H9 (cell line): ENCODE measurements around the gene TCEAL1. TPM values are rescaled to one million over a fixed set of nuclear protein-coding genes. Genes with fewer than 3 reads are reported as not detected.

ENCODE experiments used
- DNase-seq: peaks from one replicate; pipeline ENCODE4 v3.0.0-alpha.2; 2017
- H2AFZ ChIP-seq: one replicate; pipeline ENCODE4 v1.6.1; 2013; ENCODE audit warnings: mild to moderate bottlenecking, low read length, control low read depth, moderate library complexity
- H2AK5ac ChIP-seq: 2 replicates; pipeline ENCODE4 v1.6.1; 2013; ENCODE audit warnings: low read length, control low read depth, mixed read lengths; ENCODE audit not compliant: insufficient read length
- H2BK120ac ChIP-seq: one replicate; pipeline ENCODE4 v1.6.1; 2013; ENCODE audit warnings: low read depth, mild to moderate bottlenecking, low read length, control low read depth, inconsistent platforms; ENCODE audit not compliant: poor library complexity, severe bottlenecking
- H2BK12ac ChIP-seq: 2 replicates; pipeline ENCODE4 v1.6.1; 2013; ENCODE audit warnings: low read length, control low read depth, mixed read lengths, low read depth; ENCODE audit not compliant: insufficient read length
- H2BK15ac ChIP-seq: 2 replicates; pipeline ENCODE4 v1.6.1; 2013; ENCODE audit warnings: low read depth, low read length, control low read depth
- H2BK20ac ChIP-seq: one replicate; pipeline ENCODE4 v1.6.1; 2013; ENCODE audit warnings: low read depth, mild to moderate bottlenecking, low read length, control low read depth, inconsistent platforms; ENCODE audit not compliant: poor library complexity, severe bottlenecking
- H2BK5ac ChIP-seq: 2 replicates; pipeline ENCODE4 v1.6.1; 2013; ENCODE audit warnings: low read length, control low read depth, mixed read lengths; ENCODE audit not compliant: insufficient read length
- H3K14ac ChIP-seq: 2 replicates; pipeline ENCODE4 v1.6.1; 2013; ENCODE audit warnings: low read length, control low read depth; ENCODE audit not compliant: insufficient read depth
- H3K18ac ChIP-seq: 2 replicates; pipeline ENCODE4 v1.6.1; 2013; ENCODE audit warnings: low read depth, mild to moderate bottlenecking, mixed read lengths, low read length, control low read depth; ENCODE audit not compliant: insufficient read length
- H3K23ac ChIP-seq: 2 replicates; pipeline ENCODE4 v1.6.1; 2013; ENCODE audit warnings: low read length, control low read depth, mixed read lengths, low read depth; ENCODE audit not compliant: insufficient read length
- H3K23me2 ChIP-seq: 2 replicates; pipeline ENCODE4 v1.6.1; 2013; ENCODE audit warnings: low read depth, mild to moderate bottlenecking, mixed read lengths, low read length, control low read depth; ENCODE audit not compliant: insufficient read length, poor library complexity, severe bottlenecking
- H3K27ac ChIP-seq: 2 replicates; pipeline ENCODE4 v1.5.1; 2013; ENCODE audit warnings: low read length, control low read depth, mixed read lengths, low read depth; ENCODE audit not compliant: insufficient read length
- H3K27me3 ChIP-seq: 2 replicates; pipeline ENCODE4 v1.6.1; 2013; ENCODE audit warnings: low read length, control low read depth, inconsistent platforms; ENCODE audit not compliant: insufficient read depth
- H3K4ac ChIP-seq: 2 replicates; pipeline ENCODE4 v1.6.1; 2013; ENCODE audit warnings: low read depth, mild to moderate bottlenecking, control low read depth, inconsistent platforms, low read length, moderate library complexity
- H3K4me1 ChIP-seq: 2 replicates; pipeline ENCODE4 v1.6.1; 2013; ENCODE audit warnings: low read length, control low read depth, inconsistent platforms; ENCODE audit not compliant: insufficient read depth
- H3K4me2 ChIP-seq: 2 replicates; pipeline ENCODE4 v1.6.1; 2013; ENCODE audit warnings: low read length, control low read depth, mixed read lengths; ENCODE audit not compliant: insufficient read length, insufficient read depth
- H3K56ac ChIP-seq: 2 replicates; pipeline ENCODE4 v1.6.1; 2013; ENCODE audit warnings: low read depth, mild to moderate bottlenecking, mixed read lengths, low read length, control low read depth; ENCODE audit not compliant: insufficient read length
- H3K79me1 ChIP-seq: 2 replicates; pipeline ENCODE4 v1.6.1; 2013; ENCODE audit warnings: low read depth, mild to moderate bottlenecking, moderate library complexity, low read length, control low read depth, inconsistent platforms; ENCODE audit not compliant: insufficient read depth, poor library complexity, severe bottlenecking
- H3K79me2 ChIP-seq: 2 replicates; pipeline ENCODE4 v1.6.1; 2013; ENCODE audit warnings: low read length, control low read depth, inconsistent platforms; ENCODE audit not compliant: insufficient read depth
- H3K9ac ChIP-seq: 2 replicates; pipeline ENCODE4 v1.6.1; 2013; ENCODE audit warnings: low read length, control low read depth, mixed read lengths; ENCODE audit not compliant: insufficient read length; ENCODE audit errors: extremely low read depth
- H3K9me3 ChIP-seq: one replicate; pipeline ENCODE4 v1.6.1; 2013; ENCODE audit warnings: low read depth, low read length, inconsistent platforms; ENCODE audit not compliant: control insufficient read depth
- H3T11ph ChIP-seq: one replicate; pipeline ENCODE4 v1.6.1; 2013; ENCODE audit warnings: mild to moderate bottlenecking, low read length, control low read depth, inconsistent platforms
- H4K20me1 ChIP-seq: one replicate; pipeline ENCODE4 v1.6.1; 2013; ENCODE audit not compliant: control insufficient read depth, insufficient read length, insufficient read depth
- H4K5ac ChIP-seq: 2 replicates; pipeline ENCODE4 v1.6.1; 2013; ENCODE audit warnings: low read depth, mild to moderate bottlenecking, mixed read lengths, low read length, control low read depth; ENCODE audit not compliant: insufficient read length
- H4K8ac ChIP-seq: replicated peaks from 2 replicates; pipeline ENCODE4 v1.6.1; 2013; ENCODE audit warnings: low read length, control low read depth, mixed read lengths, low read depth; ENCODE audit not compliant: insufficient read length
- H4K91ac ChIP-seq: 2 replicates; pipeline ENCODE4 v1.6.1; 2013; ENCODE audit warnings: low read depth, mild to moderate bottlenecking, moderate library complexity, mixed read lengths, low read length, control low read depth; ENCODE audit not compliant: insufficient read length
- H3K27ac Mint-ChIP-seq, 3 experiments: 2 replicates in 2 of 3; 3 replicates in 1 of 3; pipeline ENCODE4 v1.8.0; 2020 to 2021; ENCODE audit warnings: mixed read lengths in 3 of 3, mild to moderate bottlenecking in 1 of 3, moderate library complexity in 1 of 3
- H3K27me3 Mint-ChIP-seq: 2 replicates; pipeline ENCODE4 v1.8.0; 2021; ENCODE audit warnings: low read depth, mild to moderate bottlenecking, moderate library complexity, mixed read lengths
- H3K36me3 Mint-ChIP-seq, 3 experiments: 2 replicates in 2 of 3; 3 replicates in 1 of 3; pipeline ENCODE4 v1.8.0; 2020 to 2021; ENCODE audit warnings: low read depth in 3 of 3, mixed read lengths in 3 of 3; ENCODE audit not compliant: insufficient read depth in 1 of 3
- H3K4me1 Mint-ChIP-seq, 2 experiments: 2 replicates each; pipeline ENCODE4 v1.8.0; 2020; ENCODE audit warnings: mixed read lengths in 2 of 2
- H3K4me3 Mint-ChIP-seq, 2 experiments: 2 replicates in 1 of 2; 3 replicates in 1 of 2; pipeline ENCODE4 v1.8.0; 2020 to 2021; ENCODE audit warnings: mild to moderate bottlenecking in 2 of 2, mixed read lengths in 2 of 2, moderate library complexity in 1 of 2
- H3K9me3 Mint-ChIP-seq, 2 experiments: 2 replicates in 1 of 2; 3 replicates in 1 of 2; pipeline ENCODE4 v1.8.0; 2020; ENCODE audit warnings: mild to moderate bottlenecking in 2 of 2, mixed read lengths in 2 of 2, moderate library complexity in 1 of 2
- CTCF ChIP-seq: fragments of 200-600 bp; sonication (generic); conservative IDR thresholded peaks from 3 replicates; pipeline ENCODE4 v1.8.0; 2021; ENCODE audit warnings: antibody characterized with exemption, mild to moderate bottlenecking
- WGBS: extraction: QIAGEN DNeasy Blood & Tissue Kit; methylation state at CpG from one replicate; pipeline ENCODE4 v1.1.7; 2013; ENCODE audit warnings: missing lambda C conversion rate, low lambda C conversion rate, mixed read lengths; ENCODE audit not compliant: insufficient read length; ENCODE audit errors: extremely low coverage; 5-methylcytosine and 5-hydroxymethylcytosine counted together
- total RNA-seq: library from RNA; stranded (reverse); gene quantifications from 2 replicates; pipeline ENCODE4 v1.2.1, GENCODE V29; 2021

The TCEAL1 gene
- total RNA-seq, 1 experiment from 2014 or later, result 3.0 TPM

GRCh38 chrX:103666202-103667107 lies 37.7 kb downstream of the TCEAL1 start:
- no peak overlapping the region for H3K27ac Mint-ChIP-seq
- Histone ChIP-seq H2AFZ (no peak overlapping the region), H3K4me2 (no peak overlapping the region), H2AK5ac (no peak overlapping the region), H3K23ac (no peak overlapping the region), H3K9ac (no peak overlapping the region), H3K79me2 (no peaks in the 10 kb centered on the region), H3K27me3 (no peaks in the 10 kb centered on the region), H3K4ac (no peak overlapping the region), H3K23me2 (no peaks in the 10 kb centered on the region), H2BK12ac (no peak overlapping the region), H4K8ac (no peak overlapping the region), H2BK15ac (no peak overlapping the region), H3K79me1 (no peaks in the 10 kb centered on the region), H3K27ac (no peak overlapping the region), H3K4me1 (no peaks in the 10 kb centered on the region), H3K9me3 (no peaks in the 10 kb centered on the region), H3K56ac (no peak overlapping the region), H3T11ph (no peak overlapping the region), H4K20me1 (no peaks in the 10 kb centered on the region), H2BK5ac (no peak overlapping the region), H3K18ac (no peak overlapping the region), H4K91ac (no peak overlapping the region), H4K5ac (no peak overlapping the region), H2BK20ac (no peak overlapping the region), H2BK120ac (no peak overlapping the region), H3K14ac (no peak overlapping the region)
- no peaks in the 10 kb centered on the region for H3K36me3 Mint-ChIP-seq
- no CpG with 5 or more reads among the region's 3 CpGs for WGBS
- H3K4me3 Mint-ChIP-seq, result no peak overlapping the region
- TF ChIP-seq CTCF, result no peak
- peaks cover 2% of the 10 kb centered on the region; the same call in 1 of the 2 replicates for H3K27me3 Mint-ChIP-seq
- H3K4me1 Mint-ChIP-seq, result peaks cover 9 to 14% of the 10 kb centered on the region in 2 experiments; a peak in 3 of 4 replicates
- DNase-seq, result no peak
- H3K9me3 Mint-ChIP-seq, result peaks cover 0 to 34% of the 10 kb centered on the region in 2 experiments; a peak in 1 of 5 replicates
